Gastroesophageal sphincter (tissue), 3 donors: ENCODE results near the gene SREK1.
"Not testable (repeated sequence)": the region's sequence is repeated elsewhere in the genome, so short reads cannot be mapped to it uniquely, and the experiment has no call there.

Experiments used
- CTCF ChIP-seq, 4 experiments: fragments of 200-600 bp in 2 of 4; fragments of 450-650 bp in 2 of 4; sonication (generic) in 1 of 4; IDR thresholded peaks; one replicate each; pipeline ENCODE4 v1.5.1; 2017 to 2019; ENCODE audit warnings: antibody characterized with exemption in 4 of 4, mild to moderate bottlenecking in 2 of 4, moderate library complexity in 2 of 4
- EP300 ChIP-seq: sonication (generic); formaldehyde crosslinking; IDR thresholded peaks from one replicate; pipeline ENCODE4 v1.6.1; 2017; ENCODE audit warnings: antibody characterized with exemption, mild to moderate bottlenecking
- POLR2A ChIP-seq, 2 donors: fragments of 450-650 bp; IDR thresholded peaks; one replicate each; pipeline ENCODE4 v1.6.1; 2017; ENCODE audit warnings: antibody characterized with exemption in 2 of 2, mild to moderate bottlenecking in 2 of 2, moderate library complexity in 1 of 2
- POLR2AphosphoS5 ChIP-seq: sonication (generic); formaldehyde crosslinking; IDR thresholded peaks from one replicate; pipeline ENCODE4 v1.6.1; 2017; ENCODE audit warnings: antibody characterized with exemption

DNA sequence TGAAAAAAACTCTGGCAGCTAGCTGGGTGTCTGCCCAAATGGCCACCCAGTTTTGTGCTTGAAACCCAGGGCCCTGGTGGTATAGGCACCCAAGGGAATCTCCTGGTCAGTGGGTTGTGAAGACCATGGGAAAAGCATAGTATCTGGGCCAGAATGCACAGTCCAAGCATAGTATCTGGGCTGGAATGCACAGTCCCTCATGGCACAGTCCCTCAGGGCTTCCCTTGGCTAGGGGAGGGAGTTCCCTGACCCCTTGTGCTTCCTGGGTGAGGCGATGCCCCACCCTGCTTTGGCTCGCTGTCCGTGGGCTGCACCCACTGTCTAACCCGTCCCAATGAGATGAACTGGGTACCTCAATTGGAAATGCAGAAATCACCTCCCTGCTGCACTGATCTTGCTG is 78.8 kb downstream of the SREK1 start:
- TF ChIP-seq EP300; POLR2A (IDR thresholded peaks at IDR 0.05); CTCF (IDR thresholded peaks at IDR 0.05); POLR2AphosphoS5: not testable (repeated sequence)
